H1 (cell line): Measurements from ENCODE around the gene SNED1.

Experiments
- ATF2 ChIP-seq: IDR thresholded peaks from 2 replicates; pipeline ENCODE4 v1.6.1; 2012; ENCODE audit warnings: low read length, inconsistent platforms
- CTCF ChIP-seq, 3 experiments: IDR thresholded peaks; 1 replicate in 2 of 3; 2 replicates in 1 of 3; pipeline versions ENCODE4 v1.5.1 to v1.6.1; 2011; ENCODE audit warnings: low read length in 3 of 3, mild to moderate bottlenecking in 3 of 3, inconsistent platforms in 2 of 3, low read depth in 1 of 3, moderate library complexity in 1 of 3; ENCODE audit not compliant: insufficient read depth in 1 of 3; ENCODE audit errors: control extremely low read depth in 1 of 3
- SAP30 ChIP-seq: fragments of 300-600 bp; sonication (generic); IDR thresholded peaks from 2 replicates; pipeline ENCODE4 v1.7.1; 2012; ENCODE audit warnings: low read length, moderate library complexity, mild to moderate bottlenecking, inconsistent platforms; ENCODE audit not compliant: insufficient read depth, insufficient replicate concordance

GRCh38 chr2:240998706-240998994 is 232 bp downstream of the SNED1 start:
- TF ChIP-seq CTCF (IDR thresholded peaks at IDR 0.05; ENCODE audit: control extremely low read depth in 1 of 3, insufficient read depth in 1 of 3, low read depth in 1 of 3, low read length in 3 of 3) (no peak), ATF2 (no peak), SAP30 (no peak)
